CD4-positive, alpha-beta T cell treated with Interleukin-6 for 4 hours (primary cell): ENCODE measurements around the gene DQX1.
"Not testable (repeated sequence)": the region's sequence is repeated elsewhere in the genome, so short reads cannot be mapped to it uniquely, and the experiment has no call there.

ENCODE experiments used
- DNase-seq: peaks from one replicate; pipeline ENCODE4 v3.0.0-alpha.2; 2020; ENCODE audit warnings: mixed read lengths

DQX1 gene

GRCh38 chr2:74525717-74526648, at the start of gene DQX1:
Gene DQX1, minus strand, starts transcription at chr2:74526231. Its CDS starts 502 bp downstream, at chr2:74525729.
- DNase-seq = peak; percentile 28

GRCh38 chr2:74575320-74575719, 49.3 kb upstream of the DQX1 start:
- no peak for DNase-seq

DNA sequence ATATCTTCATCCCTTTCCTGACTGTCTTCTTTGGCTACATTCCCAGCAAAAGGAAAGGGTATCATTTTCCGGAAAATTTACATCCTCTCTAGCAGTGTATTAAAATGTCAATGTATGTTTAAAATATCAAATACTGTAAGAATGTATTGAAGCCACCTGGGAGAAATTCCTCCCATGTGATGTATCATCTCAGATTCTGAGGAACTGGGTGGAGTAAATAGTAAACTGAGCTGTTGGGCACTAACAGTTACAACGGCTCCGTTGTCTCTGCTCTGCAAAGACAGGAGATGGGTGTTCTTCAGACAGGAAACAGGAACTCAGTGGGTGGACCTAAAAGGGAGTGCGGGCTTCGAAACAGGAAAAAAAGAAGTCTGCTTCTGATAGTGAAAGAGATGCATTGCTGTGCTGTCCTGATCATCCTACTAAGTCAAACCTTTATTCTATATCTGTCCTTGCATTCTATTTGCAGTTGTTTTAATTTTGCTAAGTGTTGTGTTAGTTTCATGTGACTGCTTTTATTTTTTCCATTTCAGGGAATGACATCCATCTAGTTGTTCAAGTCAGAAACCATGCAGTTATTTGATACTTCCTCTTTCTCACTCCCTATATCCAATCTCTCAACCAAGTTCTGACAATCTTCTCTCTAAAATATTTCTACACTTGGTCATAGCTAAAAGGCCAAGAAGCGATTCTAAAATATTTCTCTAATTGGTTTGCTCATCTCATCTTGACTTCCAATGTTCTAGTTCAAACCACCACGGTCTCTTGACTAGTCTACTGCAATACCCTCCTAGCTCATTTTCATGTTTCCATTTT, 47.9 kb upstream of the DQX1 start:
- peak; percentile 53 for DNase-seq

GRCh38 chr2:74572178-74572925, 46.3 kb upstream of the DQX1 start:
- no peak for DNase-seq

GRCh38 chr2:74571058-74571457, 45.0 kb upstream of the DQX1 start:
- no peak for DNase-seq

DNA sequence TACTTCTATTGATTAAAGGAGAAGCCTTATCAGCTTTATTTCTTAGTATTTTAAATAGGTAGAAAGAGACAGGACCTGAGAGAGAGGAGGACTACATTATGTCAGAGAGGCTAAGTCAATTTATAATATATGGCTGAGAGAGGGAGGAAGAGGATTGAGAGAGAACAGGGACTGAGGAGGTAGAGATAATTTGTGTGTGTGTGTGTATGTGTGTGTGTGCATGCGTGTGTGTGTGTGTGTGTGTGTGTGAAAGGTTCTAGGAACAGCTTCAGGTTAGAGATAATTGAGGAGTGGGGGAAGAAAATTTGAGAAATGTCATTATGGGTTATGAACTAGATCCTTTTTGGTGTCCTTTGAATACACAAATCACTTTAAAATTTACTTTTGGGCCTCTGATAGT, 43.7 kb upstream of the DQX1 start:
- no peak for DNase-seq

DNA sequence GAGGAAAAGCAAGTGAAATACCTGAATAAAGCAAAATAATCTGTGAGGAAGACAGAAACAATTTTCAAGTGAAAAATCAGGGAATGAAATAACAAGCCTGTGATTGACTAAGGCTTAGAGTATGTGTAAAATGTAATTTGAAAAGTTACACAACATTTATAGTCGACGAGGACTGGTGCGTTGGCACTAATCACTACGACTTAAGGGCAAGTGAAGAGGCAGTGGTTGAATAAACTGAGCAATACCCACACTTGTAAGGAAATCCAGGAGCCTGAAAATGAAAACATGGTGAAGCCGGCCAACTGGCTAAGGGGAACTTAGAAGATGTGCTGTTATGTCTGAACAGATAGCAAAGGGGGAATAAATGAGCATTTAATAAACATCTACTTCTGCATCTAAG, 41.9 kb upstream of the DQX1 start:
- no peak for DNase-seq

GRCh38 chr2:74566754-74567085, 40.7 kb upstream of the DQX1 start:
- no peak for DNase-seq

DNA sequence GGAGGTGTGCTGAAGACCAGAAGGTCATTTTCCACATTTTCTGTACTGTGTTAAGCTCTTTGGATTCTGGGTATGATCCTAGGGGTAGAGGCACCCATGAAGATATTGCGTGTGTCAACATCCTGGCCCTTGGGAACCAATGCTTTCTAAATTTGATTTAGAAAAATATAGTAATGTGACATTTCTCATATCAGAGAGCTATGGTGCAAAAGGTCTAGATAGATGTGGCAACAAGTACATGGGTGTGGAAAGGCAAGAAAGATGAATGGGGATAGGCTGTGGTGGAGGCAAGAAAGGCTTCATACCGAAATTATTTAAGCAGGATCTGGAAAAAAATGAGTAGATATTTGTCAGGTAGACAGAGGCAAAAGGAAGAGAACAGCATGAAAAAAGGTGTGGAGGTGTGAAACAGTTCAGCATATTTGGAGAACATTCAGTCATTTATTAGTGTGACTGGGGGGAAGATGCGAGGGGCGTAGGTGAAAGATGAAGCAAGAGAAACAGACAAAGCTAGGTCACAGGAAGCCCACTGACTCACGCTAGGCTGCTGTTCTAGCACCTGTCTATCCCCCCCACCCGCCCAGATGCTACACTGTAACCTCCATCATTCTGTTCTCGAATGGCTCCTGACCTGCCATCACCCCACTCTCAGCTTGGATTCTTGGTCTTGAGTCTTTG, 40.2 kb upstream of the DQX1 start:
- no peak for DNase-seq

DNA sequence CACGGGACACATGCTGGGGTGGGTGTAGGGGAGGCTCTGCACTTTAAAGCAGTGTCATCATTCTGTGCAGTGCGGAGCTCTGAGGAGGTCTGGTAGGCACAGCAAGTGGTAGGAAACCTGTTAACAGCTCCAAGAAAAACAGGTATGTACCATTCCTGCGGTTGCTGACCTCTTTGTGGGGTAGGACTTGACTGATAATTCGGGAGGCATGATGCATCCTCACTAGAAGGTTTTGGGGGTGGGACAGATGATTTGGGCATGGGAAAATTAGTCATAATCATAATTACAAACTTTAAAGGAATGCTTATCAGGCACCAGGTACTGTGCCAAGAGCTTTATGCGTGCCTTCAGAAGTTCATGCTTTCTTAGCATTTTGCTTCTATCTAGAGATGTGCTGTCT, 38.2 kb upstream of the DQX1 start:
- DNase-seq = no peak

DNA sequence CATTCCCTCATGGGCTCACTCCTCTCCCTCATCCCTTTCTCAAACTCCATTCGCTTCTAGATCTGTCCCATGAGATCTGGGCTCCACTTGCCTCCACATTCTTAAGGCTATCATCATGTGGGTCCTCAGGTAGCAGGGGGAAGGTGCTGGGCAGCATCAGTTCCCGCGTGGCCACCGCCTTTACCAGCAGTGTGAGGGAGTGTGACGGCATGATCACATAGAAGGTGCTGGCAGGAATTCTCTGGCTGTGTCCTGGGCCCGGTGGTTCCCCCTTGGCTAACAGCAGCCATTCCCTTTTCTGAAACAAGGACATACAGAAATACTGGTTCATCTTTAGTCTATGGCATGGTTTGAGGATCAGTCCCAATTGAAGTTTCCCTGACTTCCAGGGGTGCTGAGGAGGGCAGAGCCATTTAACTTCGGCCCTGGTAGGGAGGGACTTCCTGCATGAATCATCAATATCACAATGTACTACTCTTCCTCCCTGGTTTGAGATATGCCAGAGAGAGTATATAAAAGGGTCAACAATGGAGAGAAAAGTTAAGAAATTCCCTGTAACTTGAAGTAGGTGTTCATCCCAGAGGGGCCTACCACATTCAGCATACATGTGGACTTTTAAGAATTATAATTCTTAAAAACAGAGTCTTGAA, 36.2 kb upstream of the DQX1 start:
- DNase-seq = no peak

DNA sequence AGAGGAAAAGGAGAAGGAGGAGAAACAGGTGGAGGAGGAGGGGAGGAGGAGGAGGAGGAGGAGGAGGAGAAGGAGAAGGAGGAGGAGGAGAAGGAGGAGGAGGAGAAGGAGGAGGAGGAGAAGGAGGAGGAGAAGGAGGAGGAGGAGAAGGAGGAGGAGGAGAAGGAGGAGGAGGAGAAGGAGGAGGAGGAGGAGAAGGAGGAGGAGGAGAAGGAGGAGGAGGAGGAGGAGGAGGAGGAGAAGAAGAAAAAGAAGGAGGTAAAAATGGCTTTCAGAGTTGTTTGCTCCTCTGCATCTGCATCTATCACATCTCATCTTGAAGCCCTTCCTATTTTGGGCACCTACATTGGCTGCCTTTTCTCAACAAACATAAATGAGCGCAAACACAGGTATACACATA, 35.0 kb upstream of the DQX1 start:
- not testable (repeated sequence) for DNase-seq

- no peak for DNase-seq
Observed at GRCh38 chr2:74560591-74560990, 34.6 kb upstream of the DQX1 start.

- DNase-seq = no peak
Observed at GRCh38 chr2:74559912-74560311, 33.9 kb upstream of the DQX1 start.

DNA sequence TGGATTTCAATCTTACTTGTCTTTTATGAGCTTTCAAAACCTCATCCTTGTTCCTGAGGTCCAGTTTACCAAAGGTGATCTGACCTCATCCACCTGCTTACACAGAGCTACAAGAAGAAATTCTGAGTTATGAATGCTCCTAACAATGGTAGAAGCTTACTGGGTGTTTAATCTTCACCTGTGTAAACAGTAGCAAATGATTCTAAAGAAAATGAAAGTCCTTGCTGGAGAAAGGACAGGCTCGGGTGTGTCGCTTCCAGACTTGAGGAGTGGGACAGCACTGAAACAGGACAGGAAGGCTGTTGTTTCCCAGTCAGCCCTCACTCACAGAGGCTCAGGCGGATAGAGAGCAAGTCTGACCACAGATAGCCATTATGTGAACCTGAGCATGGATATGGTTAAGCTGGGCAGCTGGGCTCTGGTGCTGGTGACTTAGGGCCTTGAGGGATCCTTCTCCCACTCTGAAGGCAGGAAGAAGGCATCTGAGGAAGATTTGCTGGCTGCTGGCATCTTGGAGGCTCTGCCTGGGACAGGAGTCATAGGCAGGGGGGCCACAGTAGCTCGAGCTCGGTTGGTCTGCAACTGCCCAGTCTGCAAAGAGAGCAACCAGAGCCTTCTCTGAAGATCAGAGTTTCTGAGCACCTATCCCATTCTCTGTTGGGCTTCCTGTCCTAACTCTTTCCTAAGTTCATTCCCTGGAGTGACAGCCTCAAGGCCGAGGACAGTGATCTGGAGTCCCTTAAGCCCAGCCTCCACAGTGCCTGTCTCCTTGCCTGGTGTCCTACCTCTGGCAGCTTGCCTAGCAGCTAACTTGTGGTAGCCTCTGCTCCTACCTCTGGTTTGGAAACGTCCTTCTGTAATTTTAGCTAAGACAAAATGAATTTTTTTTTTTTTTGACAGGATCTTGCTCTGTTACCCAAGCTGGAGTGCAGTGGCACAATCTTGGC, 32.5 kb upstream of the DQX1 start:
- DNase-seq = no peak

DNA sequence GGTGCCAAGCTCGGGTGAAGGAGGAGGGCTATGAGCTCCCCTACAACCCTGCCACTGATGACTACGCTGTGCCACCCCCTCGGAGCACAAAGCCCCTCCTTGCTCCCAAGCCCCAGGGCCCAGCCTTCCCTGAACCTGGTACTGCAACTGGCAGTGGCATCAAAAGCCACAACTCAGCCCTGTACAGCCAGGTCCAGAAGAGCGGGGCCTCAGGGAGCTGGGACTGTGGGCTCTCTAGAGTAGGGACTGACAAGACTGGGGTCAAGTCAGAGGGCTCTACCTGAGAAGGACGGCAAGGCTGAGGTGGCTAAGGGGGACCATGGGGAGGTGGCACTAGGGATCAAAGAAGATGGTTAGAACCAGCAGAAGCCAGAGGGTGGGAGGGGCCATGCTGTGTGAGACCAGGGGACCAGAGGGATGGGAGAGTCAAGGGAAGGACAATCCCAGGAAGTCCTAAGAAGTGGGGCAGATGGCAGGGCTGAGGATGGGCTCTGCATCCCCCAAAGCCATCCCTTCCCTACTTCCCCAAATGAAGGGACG, 30.9 kb upstream of the DQX1 start:
- no peak for DNase-seq

GRCh38 chr2:74556159-74556558, 30.1 kb upstream of the DQX1 start:
- DNase-seq = no peak

- DNase-seq = no peak
Observed at GRCh38 chr2:74555610-74556103, 29.6 kb upstream of the DQX1 start.

GRCh38 chr2:74554820-74555531, 28.9 kb upstream of the DQX1 start:
- DNase-seq = peak; percentile 61
